DMS53 treated with DMSO at 0.1 percent for 48 hours (cell line): Measurements from ENCODE around the gene SNX22.

Experiments
- DNase-seq: peaks from one replicate; lab custom pipeline; 2025; ENCODE audit not compliant: unreplicated experiment; lab: John Stamatoyannopoulos, UW

SNX22 gene

GRCh38 chr15:64193971-64194370 is 42.4 kb downstream of the SNX22 start:
- no peak for DNase-seq

GRCh38 chr15:64197425-64197824 is 45.9 kb downstream of the SNX22 start:
- DNase-seq: no peak

DNA sequence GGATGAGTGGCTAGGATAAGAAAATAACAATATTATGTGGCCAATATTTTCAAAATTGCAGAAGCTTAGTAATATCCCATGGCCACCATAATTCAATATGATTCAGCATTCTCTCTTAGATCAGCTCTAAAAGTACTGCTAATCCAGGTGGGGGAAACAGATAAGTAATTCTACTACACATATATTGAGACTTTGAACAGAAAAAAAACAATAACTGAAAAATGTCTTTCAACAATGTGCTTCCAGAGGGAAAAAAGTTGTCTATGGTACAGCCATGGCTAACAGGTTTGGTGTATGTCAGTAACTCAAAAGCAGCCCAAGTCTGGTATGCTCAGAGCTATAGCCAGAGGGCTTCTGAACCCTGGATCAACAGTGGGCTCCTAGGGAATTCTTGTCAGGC is 53.7 kb downstream of the SNX22 start:
- DNase-seq: no peak
